Neural progenitor cell (in vitro differentiated cells): Measurements from ENCODE around the gene NCAPD3.

Experiments
- EZH2 ChIP-seq: fragments of 200-600 bp; sonication (generic); IDR thresholded peaks from 2 replicates; pipeline ENCODE4 v1.6.1; 2017; ENCODE audit warnings: antibody characterized with exemption, mild to moderate bottlenecking, moderate library complexity
- EZH2phosphoT487 ChIP-seq: fragments of 200-600 bp; sonication (generic); IDR thresholded peaks from 2 replicates; pipeline ENCODE4 v1.6.1; 2017; ENCODE audit warnings: antibody characterized with exemption
- TF ChIP-seq, protein P1 (sequence below): fragments of 200-600 bp; sonication (generic); IDR thresholded peaks from 2 replicates; pipeline ENCODE4 v1.5.1; 2017; ENCODE audit warnings: antibody characterized with exemption, mild to moderate bottlenecking

DNA sequence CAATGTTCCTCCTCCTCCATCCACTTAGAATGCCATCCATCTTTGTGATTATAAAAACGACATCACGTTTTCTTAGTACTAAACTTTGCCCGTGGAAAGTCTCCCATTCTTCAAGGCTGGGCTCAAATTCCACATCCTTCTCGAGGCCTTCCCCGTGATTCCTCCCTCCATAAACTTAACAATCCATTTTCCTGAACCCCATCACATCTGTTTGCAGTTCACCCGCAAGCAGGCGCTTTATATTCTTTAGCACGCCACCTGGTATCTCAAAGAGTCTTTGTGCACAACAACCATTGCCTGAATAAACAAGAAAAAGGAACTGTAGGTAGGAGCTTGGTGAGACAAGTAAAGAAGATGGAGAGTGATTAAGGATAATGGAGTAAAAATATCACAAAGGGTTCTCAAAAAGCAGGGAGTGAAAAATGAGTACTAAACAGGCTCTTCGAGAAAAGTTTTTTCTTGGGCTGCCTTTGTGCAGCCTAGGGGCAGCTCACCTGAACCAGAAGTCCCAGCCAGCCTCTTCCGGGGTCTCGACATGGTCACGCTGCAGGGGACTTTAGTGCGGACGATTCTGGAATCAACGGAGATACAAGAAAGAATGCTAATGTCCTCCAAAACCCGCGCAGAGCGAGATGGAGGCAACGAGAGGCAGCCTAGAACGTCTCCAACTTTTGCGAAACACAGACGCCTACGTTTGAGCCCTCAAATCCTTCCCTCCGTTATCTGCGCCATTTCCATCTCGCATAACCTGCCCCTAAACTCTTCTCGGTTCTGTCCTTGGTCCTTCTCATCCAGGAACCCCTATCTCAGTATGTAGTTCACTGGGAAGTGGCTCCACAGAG, 28.8 kb upstream of the NCAPD3 start:
- TF ChIP-seq, protein P1, sequence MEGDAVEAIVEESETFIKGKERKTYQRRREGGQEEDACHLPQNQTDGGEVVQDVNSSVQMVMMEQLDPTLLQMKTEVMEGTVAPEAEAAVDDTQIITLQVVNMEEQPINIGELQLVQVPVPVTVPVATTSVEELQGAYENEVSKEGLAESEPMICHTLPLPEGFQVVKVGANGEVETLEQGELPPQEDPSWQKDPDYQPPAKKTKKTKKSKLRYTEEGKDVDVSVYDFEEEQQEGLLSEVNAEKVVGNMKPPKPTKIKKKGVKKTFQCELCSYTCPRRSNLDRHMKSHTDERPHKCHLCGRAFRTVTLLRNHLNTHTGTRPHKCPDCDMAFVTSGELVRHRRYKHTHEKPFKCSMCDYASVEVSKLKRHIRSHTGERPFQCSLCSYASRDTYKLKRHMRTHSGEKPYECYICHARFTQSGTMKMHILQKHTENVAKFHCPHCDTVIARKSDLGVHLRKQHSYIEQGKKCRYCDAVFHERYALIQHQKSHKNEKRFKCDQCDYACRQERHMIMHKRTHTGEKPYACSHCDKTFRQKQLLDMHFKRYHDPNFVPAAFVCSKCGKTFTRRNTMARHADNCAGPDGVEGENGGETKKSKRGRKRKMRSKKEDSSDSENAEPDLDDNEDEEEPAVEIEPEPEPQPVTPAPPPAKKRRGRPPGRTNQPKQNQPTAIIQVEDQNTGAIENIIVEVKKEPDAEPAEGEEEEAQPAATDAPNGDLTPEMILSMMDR = no peak
- TF ChIP-seq EZH2 (no peak), EZH2phosphoT487 (no peak)
